SJCRH30 (cell line): ENCODE results near the gene TMEM131. TPM values are rescaled to one million over a fixed set of nuclear protein-coding genes. Genes with fewer than 3 reads are reported as not detected.
"Not testable (repeated sequence)": the region's sequence is repeated elsewhere in the genome, so short reads cannot be mapped to it uniquely, and the experiment has no call there.

Experiments used
- DNase-seq, 2 experiments: peaks; one replicate each; pipeline ENCODE4 v3.0.0-alpha.2; 2015 to 2020
- H3K27ac ChIP-seq: fragments of 250-450 bp; sonication (Bioruptor Pico); 2 replicates; pipeline ENCODE4 v1.5.1; 2020; ENCODE audit warnings: mild to moderate bottlenecking, moderate library complexity
- H3K27me3 ChIP-seq: fragments of 250-450 bp; sonication (Bioruptor Pico); 2 replicates; pipeline ENCODE4 v1.5.1; 2020; ENCODE audit warnings: mild to moderate bottlenecking, moderate library complexity
- H3K36me3 ChIP-seq: fragments of 250-450 bp; sonication (Bioruptor Pico); 2 replicates; pipeline ENCODE4 v1.5.1; 2020; ENCODE audit warnings: mild to moderate bottlenecking, moderate library complexity
- H3K4me1 ChIP-seq: fragments of 250-450 bp; sonication (Bioruptor Pico); 2 replicates; pipeline ENCODE4 v1.5.1; 2020; ENCODE audit warnings: mild to moderate bottlenecking, moderate library complexity
- H3K4me3 ChIP-seq: fragments of 250-450 bp; sonication (Bioruptor Pico); 2 replicates; pipeline ENCODE4 v1.5.1; 2020; ENCODE audit warnings: mild to moderate bottlenecking, moderate library complexity
- H3K9me3 ChIP-seq: fragments of 250-450 bp; sonication (Bioruptor Pico); replicated peaks from 2 replicates; pipeline ENCODE4 v1.5.1; 2020; ENCODE audit warnings: mild to moderate bottlenecking, moderate library complexity
- total RNA-seq: library from RNA; depleted of rRNA; stranded (reverse); fragments of >200 nt; shearing (Covaris generic); gene quantifications from 2 replicates; pipeline ENCODE4 v1.2.3, GENCODE V29; 2014; rRNA removed

Gene TMEM131, protein sequence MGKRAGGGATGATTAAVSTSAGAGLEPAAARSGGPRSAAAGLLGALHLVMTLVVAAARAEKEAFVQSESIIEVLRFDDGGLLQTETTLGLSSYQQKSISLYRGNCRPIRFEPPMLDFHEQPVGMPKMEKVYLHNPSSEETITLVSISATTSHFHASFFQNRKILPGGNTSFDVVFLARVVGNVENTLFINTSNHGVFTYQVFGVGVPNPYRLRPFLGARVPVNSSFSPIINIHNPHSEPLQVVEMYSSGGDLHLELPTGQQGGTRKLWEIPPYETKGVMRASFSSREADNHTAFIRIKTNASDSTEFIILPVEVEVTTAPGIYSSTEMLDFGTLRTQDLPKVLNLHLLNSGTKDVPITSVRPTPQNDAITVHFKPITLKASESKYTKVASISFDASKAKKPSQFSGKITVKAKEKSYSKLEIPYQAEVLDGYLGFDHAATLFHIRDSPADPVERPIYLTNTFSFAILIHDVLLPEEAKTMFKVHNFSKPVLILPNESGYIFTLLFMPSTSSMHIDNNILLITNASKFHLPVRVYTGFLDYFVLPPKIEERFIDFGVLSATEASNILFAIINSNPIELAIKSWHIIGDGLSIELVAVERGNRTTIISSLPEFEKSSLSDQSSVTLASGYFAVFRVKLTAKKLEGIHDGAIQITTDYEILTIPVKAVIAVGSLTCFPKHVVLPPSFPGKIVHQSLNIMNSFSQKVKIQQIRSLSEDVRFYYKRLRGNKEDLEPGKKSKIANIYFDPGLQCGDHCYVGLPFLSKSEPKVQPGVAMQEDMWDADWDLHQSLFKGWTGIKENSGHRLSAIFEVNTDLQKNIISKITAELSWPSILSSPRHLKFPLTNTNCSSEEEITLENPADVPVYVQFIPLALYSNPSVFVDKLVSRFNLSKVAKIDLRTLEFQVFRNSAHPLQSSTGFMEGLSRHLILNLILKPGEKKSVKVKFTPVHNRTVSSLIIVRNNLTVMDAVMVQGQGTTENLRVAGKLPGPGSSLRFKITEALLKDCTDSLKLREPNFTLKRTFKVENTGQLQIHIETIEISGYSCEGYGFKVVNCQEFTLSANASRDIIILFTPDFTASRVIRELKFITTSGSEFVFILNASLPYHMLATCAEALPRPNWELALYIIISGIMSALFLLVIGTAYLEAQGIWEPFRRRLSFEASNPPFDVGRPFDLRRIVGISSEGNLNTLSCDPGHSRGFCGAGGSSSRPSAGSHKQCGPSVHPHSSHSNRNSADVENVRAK (N-terminal part only)
- total RNA-seq, result 26.6 and 29.7 TPM in 2 replicates

DNA sequence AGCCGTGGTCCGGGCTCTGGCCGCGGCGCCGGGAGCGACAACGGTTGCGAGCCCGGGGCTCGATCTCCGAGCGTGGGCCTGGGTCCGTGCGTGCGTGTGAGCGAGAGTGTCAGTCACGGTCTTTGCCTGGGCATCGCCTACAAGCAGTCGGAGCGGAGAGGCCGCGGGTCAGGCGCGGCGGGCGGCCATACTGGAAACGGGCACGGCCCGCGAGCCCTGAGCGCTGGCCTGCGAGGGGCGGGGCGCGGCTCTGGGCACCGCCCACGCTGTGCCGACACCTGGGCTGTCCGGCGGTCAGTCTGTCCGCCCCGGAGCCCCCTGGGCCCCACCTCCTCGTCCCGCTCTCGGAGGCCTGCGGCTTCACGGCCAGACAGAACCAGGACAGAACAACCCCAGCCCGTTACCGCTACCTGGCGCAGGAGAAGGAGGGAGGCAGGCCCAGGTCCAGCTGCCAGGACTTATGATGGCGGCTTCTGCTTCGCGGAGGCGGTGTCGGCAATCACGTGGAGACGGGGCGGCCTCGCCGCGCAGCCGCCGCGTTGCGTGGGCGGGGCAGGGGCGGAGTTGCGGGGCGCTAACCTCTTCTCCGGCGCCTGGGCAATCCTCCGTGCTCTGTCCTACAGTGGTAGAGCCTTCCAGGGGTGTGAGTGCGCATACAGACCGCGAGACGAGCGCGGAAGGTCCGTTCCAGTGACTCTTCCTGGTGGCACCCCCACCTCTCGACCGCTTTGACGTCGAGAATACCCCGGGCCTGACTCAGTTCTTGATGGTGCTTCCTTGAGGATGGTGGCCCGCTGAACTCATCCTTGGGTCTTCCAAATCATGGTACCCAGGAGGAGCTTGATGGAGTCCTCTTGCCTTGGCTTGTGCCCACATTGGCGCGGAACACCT lies at the start of gene TMEM131:
Gene TMEM131 (minus strand): TSS at position 215 of the 891 bp plus-strand sequence. CDS start 286 bp downstream, outside the sequence.
- peak; percentile 95 to 96 for DNase-seq
- H3K36me3 ChIP-seq, result no peaks in the 10 kb centered on the region

DNA sequence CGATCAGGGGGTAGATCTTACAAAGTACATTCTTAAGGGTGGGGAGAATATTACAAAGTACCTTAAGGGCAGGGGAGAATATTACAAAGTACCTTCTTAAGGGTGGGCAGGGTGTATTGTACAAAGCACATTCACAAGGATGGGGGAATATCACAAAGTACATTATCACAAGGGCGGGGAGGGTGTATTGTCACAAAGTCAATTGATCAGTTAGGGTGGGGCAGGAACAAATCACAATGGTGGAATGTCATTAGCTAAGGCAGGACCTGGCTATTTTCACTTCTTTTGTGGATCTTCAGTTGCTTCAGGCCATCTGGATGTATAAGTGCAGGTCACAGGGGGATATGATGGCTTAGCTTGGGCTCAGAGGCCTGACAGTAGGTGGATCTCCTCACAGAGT lies 49.0 kb upstream of the TMEM131 start:
- H3K4me1 ChIP-seq, H3K9me3 ChIP-seq, H3K27ac ChIP-seq, H3K36me3 ChIP-seq, H3K27me3 ChIP-seq, H3K4me3 ChIP-seq, DNase-seq: not testable (repeated sequence)

More for the DNA sequence above, at the start of gene TMEM131:
- H3K27ac ChIP-seq, result peak within 1 kb of the TSS; percentile 91
- H3K4me1 ChIP-seq, result peaks cover 15% of the 10 kb centered on the region
- H3K9me3 ChIP-seq, result no peaks in the 10 kb centered on the region
- no peaks in the 10 kb centered on the region for H3K27me3 ChIP-seq
- H3K4me3 ChIP-seq, result peak within 1 kb of the TSS; percentile 81

DNA sequence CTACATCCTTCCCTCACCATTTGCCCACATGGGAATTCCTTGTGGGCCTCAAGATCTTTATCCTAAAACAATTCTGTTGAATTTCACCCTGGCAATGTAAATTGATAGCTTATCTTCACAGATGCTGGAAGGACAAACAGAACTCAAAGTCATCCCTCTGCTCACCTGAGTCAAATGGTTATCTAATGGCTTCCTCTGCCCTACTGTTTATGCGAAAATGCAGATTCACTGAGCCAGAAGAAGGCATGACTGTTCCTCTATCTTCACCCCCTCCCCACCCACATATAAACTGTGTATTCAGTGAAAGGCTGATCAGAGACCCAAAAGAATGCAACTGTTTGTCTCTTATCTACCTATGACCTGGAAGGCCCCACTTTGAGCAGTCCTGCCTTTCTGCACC lies 47.4 kb upstream of the TMEM131 start:
- no peak for DNase-seq
- no peak overlapping the region for H3K4me3 ChIP-seq
- H3K27ac ChIP-seq, result no peak overlapping the region
- no peaks in the 10 kb centered on the region for H3K4me1 ChIP-seq
- H3K27me3 ChIP-seq, result no peaks in the 10 kb centered on the region
- no peaks in the 10 kb centered on the region for H3K9me3 ChIP-seq
- no peaks in the 10 kb centered on the region for H3K36me3 ChIP-seq

DNA sequence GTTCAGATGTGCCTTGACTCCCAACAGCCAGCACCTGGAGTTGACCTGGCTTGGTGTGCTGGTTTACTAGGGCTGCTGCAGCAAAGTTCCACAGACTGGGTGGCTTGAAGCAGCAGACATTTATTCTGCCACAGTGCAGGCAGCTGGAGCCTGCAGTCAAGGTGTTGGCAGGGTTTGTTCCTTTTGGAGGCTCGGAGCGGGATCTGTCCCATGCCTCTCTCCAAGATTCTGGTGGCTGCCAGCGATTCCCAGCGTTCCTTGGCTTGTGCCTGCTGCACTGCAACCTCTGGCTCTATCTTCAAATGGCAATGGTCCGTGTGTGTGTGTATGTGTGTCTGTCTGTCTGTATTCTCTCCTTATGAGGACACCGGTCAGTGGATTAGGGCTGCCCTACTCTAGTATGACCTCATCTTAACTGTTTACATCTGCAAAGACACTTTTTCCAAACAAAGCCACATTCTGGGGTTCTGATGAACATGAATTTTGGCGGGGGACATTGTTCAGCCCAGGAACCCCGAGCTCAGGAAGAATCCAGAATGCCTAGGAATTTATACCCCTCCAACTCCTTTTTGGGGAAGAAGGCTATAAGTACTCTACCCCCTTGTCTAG lies 44.7 kb upstream of the TMEM131 start:
- Histone ChIP-seq H3K27ac (no peak overlapping the region), H3K36me3 (no peaks in the 10 kb centered on the region), H3K9me3 (no peaks in the 10 kb centered on the region), H3K4me1 (no peaks in the 10 kb centered on the region), H3K27me3 (no peaks in the 10 kb centered on the region), H3K4me3 (no peak overlapping the region)
- DNase-seq, result no peak

DNA sequence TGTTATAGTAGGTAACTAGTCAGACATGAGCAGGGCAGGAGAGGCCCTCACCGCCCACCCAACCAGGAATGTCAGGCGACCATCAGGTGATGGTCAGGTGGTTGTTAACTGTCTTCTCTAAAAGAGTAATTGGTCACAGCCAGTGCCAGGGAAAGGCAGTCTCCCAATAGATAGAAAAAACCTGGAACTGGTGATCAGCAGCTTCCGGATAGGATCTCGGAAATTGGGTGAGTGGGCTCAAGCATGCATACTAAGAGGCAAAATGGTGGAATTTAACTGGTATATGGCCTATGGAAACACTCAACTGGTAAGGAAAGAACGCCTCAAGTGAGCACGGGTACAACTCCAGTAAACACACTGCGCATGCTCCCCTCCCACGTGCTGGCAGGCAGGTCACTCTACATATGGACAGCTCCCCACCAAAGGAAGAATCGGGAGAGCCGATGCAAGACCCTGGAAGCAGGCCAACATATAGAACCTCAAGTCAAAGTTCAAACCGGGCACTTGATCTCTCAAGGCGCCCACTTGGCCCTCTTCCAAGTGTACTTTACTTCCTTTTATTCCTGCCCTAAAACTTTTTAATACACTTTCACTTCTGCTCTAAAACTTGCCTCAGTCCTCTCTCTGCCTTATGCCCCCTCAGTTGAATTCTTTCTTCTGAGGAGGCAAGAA lies 43.5 kb upstream of the TMEM131 start:
- Histone ChIP-seq H3K27ac (no peak overlapping the region), H3K9me3 (no peaks in the 10 kb centered on the region), H3K4me1 (no peaks in the 10 kb centered on the region), H3K4me3 (no peak overlapping the region), H3K36me3 (no peaks in the 10 kb centered on the region), H3K27me3 (no peaks in the 10 kb centered on the region)
- no peak for DNase-seq

DNA sequence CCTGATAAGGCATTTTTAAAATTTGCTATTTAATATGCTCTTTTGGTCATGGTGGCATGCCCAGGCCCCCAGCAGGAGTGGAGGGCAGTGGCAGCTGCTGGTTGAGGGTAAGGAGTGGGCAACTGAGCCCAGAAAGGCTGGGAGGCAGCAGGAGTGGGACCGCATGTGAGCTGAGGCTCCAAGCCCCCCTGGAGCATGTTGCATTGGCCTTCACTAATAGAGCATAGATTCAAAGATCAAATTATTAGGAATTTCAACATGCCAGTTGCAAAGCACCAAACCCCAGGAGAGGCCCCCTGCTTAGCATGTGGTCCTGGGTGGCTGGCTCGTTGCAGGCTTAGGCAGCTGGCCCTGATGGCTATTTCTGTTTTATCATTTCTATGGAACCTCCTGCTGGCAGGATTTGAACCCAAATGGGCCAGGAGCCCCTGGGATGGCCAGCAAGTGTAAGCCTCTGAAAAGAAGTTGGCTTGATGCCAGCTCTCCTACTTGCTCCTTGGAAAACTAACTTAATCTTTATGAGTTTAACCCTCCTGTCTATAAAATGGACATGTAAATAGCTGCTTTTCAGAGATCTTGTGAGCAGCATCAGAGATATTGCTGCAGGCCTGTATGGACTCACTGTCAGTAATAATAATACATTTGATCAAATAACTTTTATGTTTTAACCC lies 42.1 kb upstream of the TMEM131 start:
- Histone ChIP-seq H3K4me3 (no peak overlapping the region), H3K27me3 (no peaks in the 10 kb centered on the region), H3K9me3 (no peaks in the 10 kb centered on the region), H3K27ac (no peak overlapping the region), H3K36me3 (no peaks in the 10 kb centered on the region), H3K4me1 (no peaks in the 10 kb centered on the region)
- DNase-seq, result no peak

DNA sequence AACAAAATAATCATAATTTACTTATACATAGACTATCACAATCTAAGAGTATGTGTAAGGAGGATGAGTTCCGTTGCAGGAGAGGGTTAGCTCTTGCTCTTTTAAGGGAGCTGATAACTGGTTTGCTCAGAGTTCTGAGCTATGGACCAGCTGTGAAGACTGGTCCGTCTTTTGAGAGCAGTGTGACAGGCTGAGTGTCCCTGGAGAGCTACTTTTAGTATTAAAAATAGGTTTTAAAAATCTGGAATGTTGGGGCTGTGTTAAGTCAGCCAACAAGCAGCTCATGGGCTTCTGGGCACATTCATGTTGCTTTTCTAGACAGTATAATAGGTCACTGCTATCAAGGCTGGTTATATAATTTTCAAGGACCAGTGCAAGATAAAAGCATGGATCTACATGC lies 41.5 kb upstream of the TMEM131 start:
- H3K27me3 ChIP-seq, result no peaks in the 10 kb centered on the region
- H3K36me3 ChIP-seq, result no peaks in the 10 kb centered on the region
- no peak overlapping the region for H3K4me3 ChIP-seq
- H3K9me3 ChIP-seq, result no peaks in the 10 kb centered on the region
- peak in 1 of 2 experiments; percentile 8 for DNase-seq
- no peaks in the 10 kb centered on the region for H3K4me1 ChIP-seq
- H3K27ac ChIP-seq, result no peak overlapping the region

DNA sequence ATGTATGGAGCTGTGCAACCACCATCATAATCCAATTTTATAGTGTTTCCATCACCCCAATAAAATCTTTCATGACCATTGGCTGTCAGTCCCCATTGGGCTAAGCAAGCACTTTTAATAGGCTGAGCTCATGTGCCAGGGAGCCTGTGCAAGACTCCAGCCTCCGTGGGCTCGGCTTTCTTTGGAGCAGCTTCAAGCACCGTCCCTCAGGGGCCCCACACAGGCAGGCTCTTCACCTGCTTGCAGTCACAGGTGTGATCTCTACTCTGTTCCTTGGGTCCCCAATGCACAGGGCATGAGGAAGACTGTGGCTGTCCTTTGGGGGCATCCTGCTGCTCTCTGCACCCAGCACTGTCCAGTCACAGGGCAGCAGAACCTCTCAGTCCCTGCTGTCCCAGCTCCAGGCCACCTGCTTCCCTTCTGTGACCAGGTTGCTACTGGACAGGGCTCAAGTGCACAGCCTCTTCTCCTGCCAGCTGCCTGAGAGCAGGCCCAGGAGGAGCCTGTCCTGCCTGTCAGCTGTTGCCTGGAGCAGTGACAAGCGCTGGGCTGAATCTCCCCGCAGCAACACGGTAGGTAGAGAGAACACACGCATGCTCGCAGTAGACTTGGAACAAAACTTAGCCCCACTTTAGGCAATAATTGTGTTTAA lies 40.7 kb upstream of the TMEM131 start:
- no peaks in the 10 kb centered on the region for H3K9me3 ChIP-seq
- H3K36me3 ChIP-seq, result no peaks in the 10 kb centered on the region
- no peaks in the 10 kb centered on the region for H3K27me3 ChIP-seq
- H3K4me3 ChIP-seq, result no peak overlapping the region
- no peaks in the 10 kb centered on the region for H3K4me1 ChIP-seq
- H3K27ac ChIP-seq, result no peak overlapping the region
- DNase-seq, result peak; percentile 29 to 59

DNA sequence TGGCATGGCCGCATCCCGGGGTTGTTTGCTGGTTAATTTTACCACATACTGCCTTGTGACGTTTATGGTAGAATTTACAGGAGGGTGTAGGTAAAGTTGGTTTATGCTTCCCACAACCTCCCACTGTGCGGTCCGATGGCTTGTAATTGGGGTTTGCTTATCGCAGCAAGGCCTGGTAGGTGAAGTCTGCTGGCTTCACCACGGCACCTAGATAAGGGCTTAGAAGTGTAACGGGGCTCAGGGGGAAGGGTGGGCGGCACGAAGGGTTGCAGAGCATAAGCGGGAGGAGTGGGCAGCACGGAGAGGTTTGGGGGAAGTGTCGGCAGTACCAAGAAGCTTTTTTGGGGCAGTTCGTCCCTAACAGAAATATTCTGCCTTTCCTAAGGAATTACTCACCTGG lies 39.0 kb upstream of the TMEM131 start:
- Histone ChIP-seq H3K27ac (no peak overlapping the region), H3K36me3 (no peaks in the 10 kb centered on the region), H3K4me3 (no peak overlapping the region), H3K9me3 (no peaks in the 10 kb centered on the region), H3K4me1 (no peaks in the 10 kb centered on the region), H3K27me3 (no peaks in the 10 kb centered on the region)
- DNase-seq, result no peak

DNA sequence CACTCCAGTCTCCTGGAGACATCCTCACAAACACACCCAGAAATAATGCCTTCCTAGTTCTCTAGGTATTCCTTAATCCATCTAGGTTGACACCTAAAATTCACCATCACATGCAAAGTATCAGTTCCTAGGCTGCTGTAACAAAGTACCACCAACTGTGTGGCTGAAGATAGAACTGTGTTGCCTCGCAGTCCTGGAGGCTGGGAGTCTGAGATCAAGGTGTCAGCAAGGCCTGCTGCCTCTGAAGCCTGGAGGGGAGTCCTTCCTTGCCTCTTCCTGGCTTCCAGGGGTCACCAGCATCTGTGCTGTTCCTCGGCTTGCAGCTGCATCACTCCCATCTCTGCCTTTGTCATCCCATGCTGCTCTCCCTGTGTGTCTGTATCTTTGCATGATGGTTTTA lies 36.3 kb upstream of the TMEM131 start:
- DNase-seq, result no peak
- H3K4me1 ChIP-seq, result no peaks in the 10 kb centered on the region
- H3K27ac ChIP-seq, result no peak overlapping the region
- no peaks in the 10 kb centered on the region for H3K36me3 ChIP-seq
- H3K9me3 ChIP-seq, result no peaks in the 10 kb centered on the region
- H3K27me3 ChIP-seq, result no peaks in the 10 kb centered on the region
- no peak overlapping the region for H3K4me3 ChIP-seq

DNA sequence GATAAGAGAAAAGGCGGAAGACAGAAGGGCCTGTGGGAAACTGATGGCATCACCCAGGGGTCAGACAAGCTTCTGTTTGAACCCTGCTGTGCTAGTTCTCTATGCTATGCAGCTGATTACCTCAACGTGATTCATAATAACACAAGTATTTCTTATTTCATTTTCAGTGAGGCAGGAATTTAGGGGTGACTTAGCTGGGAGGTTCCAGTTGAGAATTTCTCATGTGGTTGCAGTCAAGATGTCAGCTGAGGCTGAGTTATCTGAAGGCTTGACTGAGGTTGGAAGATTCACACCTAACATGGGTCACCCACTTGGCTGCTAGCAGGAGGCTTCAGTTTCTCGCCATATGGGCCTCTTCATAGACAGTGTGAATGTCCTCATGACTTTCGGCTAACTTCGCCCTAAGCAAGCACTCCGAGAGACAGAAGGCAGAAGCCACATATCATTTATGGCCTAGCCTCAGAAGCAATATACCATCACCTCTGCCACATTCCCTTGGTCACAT lies 34.0 kb upstream of the TMEM131 start:
- Histone ChIP-seq H3K27ac (no peak overlapping the region), H3K4me1 (no peaks in the 10 kb centered on the region), H3K9me3 (no peaks in the 10 kb centered on the region), H3K27me3 (no peaks in the 10 kb centered on the region), H3K4me3 (no peak overlapping the region), H3K36me3 (no peaks in the 10 kb centered on the region)
- DNase-seq, result no peak

DNA sequence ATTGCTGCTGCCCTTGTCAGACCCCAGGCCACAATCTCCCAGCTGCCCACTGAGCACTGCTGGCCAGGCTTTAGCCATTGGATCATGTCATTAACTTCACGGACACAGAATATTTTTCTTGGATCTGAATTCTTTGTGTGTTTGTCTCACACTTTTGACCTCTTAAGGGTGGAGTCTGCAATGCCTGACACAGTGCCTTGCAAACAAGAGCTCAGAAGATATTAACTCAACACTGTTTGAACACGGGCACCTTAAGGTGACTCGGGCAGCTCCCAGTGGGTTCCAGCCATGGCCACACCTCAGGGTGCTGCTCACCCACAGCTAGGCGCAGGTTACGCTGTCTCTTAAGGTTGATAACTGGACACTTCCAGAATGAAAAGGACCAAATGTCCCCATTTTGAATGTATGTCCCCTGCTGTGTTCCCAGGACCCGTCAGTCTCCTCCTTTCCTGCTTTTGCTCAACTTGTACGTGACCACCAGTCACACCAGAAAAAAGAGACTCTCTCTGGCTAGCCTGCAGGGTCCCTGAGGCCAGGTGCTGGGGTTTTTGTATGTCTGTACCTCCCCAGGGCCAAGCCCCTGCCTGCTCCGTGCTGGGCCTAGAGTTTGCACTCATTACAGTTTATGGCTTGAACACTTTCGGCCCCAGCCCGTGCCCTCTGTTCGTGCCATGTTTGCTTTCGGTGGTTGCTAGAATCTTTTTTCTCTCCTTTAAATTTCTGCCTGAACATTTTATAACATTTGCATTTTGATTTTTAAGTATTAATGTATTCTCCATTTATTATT lies 33.4 kb upstream of the TMEM131 start:
- Histone ChIP-seq H3K9me3 (no peaks in the 10 kb centered on the region), H3K36me3 (no peaks in the 10 kb centered on the region), H3K4me1 (no peaks in the 10 kb centered on the region), H3K27ac (no peak overlapping the region), H3K4me3 (no peak overlapping the region), H3K27me3 (no peaks in the 10 kb centered on the region)
- DNase-seq, result no peak
